Measurements from ENCODE around the gene KANSL2. TPM values are rescaled to one million over a fixed set of nuclear protein-coding genes. Genes with fewer than 3 reads are reported as not detected.
"Not testable (repeated sequence)": the region's sequence is repeated elsewhere in the genome, so short reads cannot be mapped to it uniquely, and the experiment has no call there.

KANSL2 gene
- total RNA-seq: 52.5 and 70.3 TPM in 2 replicates

GRCh38 chr12:48681710-48682532, at the start of gene KANSL2:
Gene KANSL2, minus strand, starts transcription at chr12:48682238. Its CDS starts 606 bp downstream, at chr12:48681632.
- H3K36me3 ChIP-seq (ENCODE audit: control insufficient read depth, insufficient read depth, low read length): peaks cover 4% of the 10 kb centered on the region
- FAIRE-seq (no peak), DNase-seq (ENCODE audit: low read depth) (peak; percentile 97)
- no peaks in the 10 kb centered on the region for H3K27me3 ChIP-seq (ENCODE audit: control insufficient read depth, insufficient read depth, low read length)
- H3K4me3 ChIP-seq (ENCODE audit: low read depth, low read length): peak within 1 kb of the TSS; percentile 87
- TF ChIP-seq CTCF (IDR thresholded peaks at IDR 0.05; ENCODE audit: insufficient read depth, low read length, severe bottlenecking): no peak

GRCh38 chr12:48728807-48729206, 46.8 kb upstream of the KANSL2 start:
- no peak for TF ChIP-seq CTCF (IDR thresholded peaks at IDR 0.05; ENCODE audit: insufficient read depth, low read length, severe bottlenecking)
- no peak for DNase-seq (ENCODE audit: low read depth)
- H3K4me3 ChIP-seq (ENCODE audit: low read depth, low read length): no peak overlapping the region
- H3K27me3 ChIP-seq (ENCODE audit: control insufficient read depth, insufficient read depth, low read length): no peaks in the 10 kb centered on the region
- FAIRE-seq: no peak
- no peaks in the 10 kb centered on the region for H3K36me3 ChIP-seq (ENCODE audit: control insufficient read depth, insufficient read depth, low read length)

- not testable (repeated sequence) for H3K4me3 ChIP-seq (ENCODE audit: low read depth, low read length); H3K27me3 ChIP-seq (ENCODE audit: control insufficient read depth, insufficient read depth, low read length); DNase-seq (ENCODE audit: low read depth); FAIRE-seq; H3K36me3 ChIP-seq (ENCODE audit: control insufficient read depth, insufficient read depth, low read length)
Observed at GRCh38 chr12:48720737-48721136, 38.7 kb upstream of the KANSL2 start.

- not testable (repeated sequence) for DNase-seq (ENCODE audit: low read depth); H3K36me3 ChIP-seq (ENCODE audit: control insufficient read depth, insufficient read depth, low read length); FAIRE-seq; H3K4me3 ChIP-seq (ENCODE audit: low read depth, low read length); H3K27me3 ChIP-seq (ENCODE audit: control insufficient read depth, insufficient read depth, low read length)
Observed at GRCh38 chr12:48720171-48720570, 38.1 kb upstream of the KANSL2 start.

GRCh38 chr12:48719002-48719401, 37.0 kb upstream of the KANSL2 start:
- not testable (repeated sequence) for FAIRE-seq; DNase-seq (ENCODE audit: low read depth); H3K27me3 ChIP-seq (ENCODE audit: control insufficient read depth, insufficient read depth, low read length); H3K36me3 ChIP-seq (ENCODE audit: control insufficient read depth, insufficient read depth, low read length); H3K4me3 ChIP-seq (ENCODE audit: low read depth, low read length)

- FAIRE-seq: no peak
- TF ChIP-seq CTCF (IDR thresholded peaks at IDR 0.05; ENCODE audit: insufficient read depth, low read length, severe bottlenecking): no peak
- H3K27me3 ChIP-seq (ENCODE audit: control insufficient read depth, insufficient read depth, low read length): no peaks in the 10 kb centered on the region
- peak; percentile 2 for DNase-seq (ENCODE audit: low read depth)
- peaks cover 1% of the 10 kb centered on the region for H3K36me3 ChIP-seq (ENCODE audit: control insufficient read depth, insufficient read depth, low read length)
- H3K4me3 ChIP-seq (ENCODE audit: low read depth, low read length): peak overlapping the region; percentile 61
Observed at GRCh38 chr12:48717252-48717695, 35.2 kb upstream of the KANSL2 start.

GRCh38 chr12:48716493-48717251, 34.6 kb upstream of the KANSL2 start, which contains the start of gene CCNT1:
Gene CCNT1, minus strand, starts transcription at chr12:48716707. Its CDS starts 32 bp downstream, at chr12:48716675.
- no peaks in the 10 kb centered on the region for H3K27me3 ChIP-seq (ENCODE audit: control insufficient read depth, insufficient read depth, low read length)
- FAIRE-seq (no peak), DNase-seq (ENCODE audit: low read depth) (peak; percentile 100)
- peak within 1 kb of the TSS; percentile 61 for H3K4me3 ChIP-seq (ENCODE audit: low read depth, low read length)
- H3K36me3 ChIP-seq (ENCODE audit: control insufficient read depth, insufficient read depth, low read length): peaks cover 1% of the 10 kb centered on the region
- TF ChIP-seq CTCF (IDR thresholded peaks at IDR 0.05; ENCODE audit: insufficient read depth, low read length, severe bottlenecking): peak; percentile 52

All from bronchial epithelial cell (primary cell).